Parathyroid adenoma (tissue), 2 donors: ENCODE measurements around the gene C2CD2.

Source experiments
- H2AFZ ChIP-seq: fragments of 300-600 bp; sonication (generic); one replicate; pipeline ENCODE4 v1.7.0; 2017; ENCODE audit warnings: antibody characterized with exemption, mild to moderate bottlenecking
- H3K27ac ChIP-seq: fragments of 300-600 bp; sonication (generic); one replicate; pipeline ENCODE4 v1.7.0; 2017
- H3K27me3 ChIP-seq: fragments of 300-600 bp; sonication (generic); one replicate; pipeline ENCODE4 v1.7.0; 2017; ENCODE audit warnings: low read length; ENCODE audit not compliant: control insufficient read depth, insufficient read depth
- H3K36me3 ChIP-seq: fragments of 300-600 bp; sonication (generic); one replicate; pipeline ENCODE4 v1.7.0; 2017; ENCODE audit warnings: low read length; ENCODE audit not compliant: control insufficient read depth, insufficient read depth
- H3K4me1 ChIP-seq: fragments of 300-600 bp; sonication (generic); one replicate; pipeline ENCODE4 v1.7.0; 2017; ENCODE audit warnings: control low read depth
- H3K4me2 ChIP-seq: fragments of 300-600 bp; sonication (generic); one replicate; pipeline ENCODE4 v1.7.0; 2017; ENCODE audit warnings: low read length
- H3K4me3 ChIP-seq: fragments of 300-600 bp; sonication (generic); one replicate; pipeline ENCODE4 v1.7.0; 2017; ENCODE audit warnings: low read depth, low read length
- H3K79me2 ChIP-seq: fragments of 300-600 bp; sonication (generic); one replicate; pipeline ENCODE4 v1.7.0; 2017; ENCODE audit warnings: control low read depth
- H3K9ac ChIP-seq: fragments of 300-600 bp; sonication (generic); one replicate; pipeline ENCODE4 v1.7.0; 2017; ENCODE audit warnings: mild to moderate bottlenecking
- H3K9me3 ChIP-seq: fragments of 300-600 bp; sonication (generic); one replicate; pipeline ENCODE4 v1.7.0; 2017; ENCODE audit warnings: low read length; ENCODE audit not compliant: control insufficient read depth
- TF ChIP-seq, protein P1 (sequence below): fragments of 300-600 bp; sonication (generic); IDR thresholded peaks from one replicate; pipeline ENCODE4 v1.7.0; 2017; ENCODE audit warnings: antibody characterized with exemption, mild to moderate bottlenecking
- donor health status: primary hyperparathyroidism.

C2CD2 gene

GRCh38 chr21:41933313-41934079 is 20.3 kb downstream of the C2CD2 start:
- peak overlapping the region; percentile 40 for H2AFZ ChIP-seq
- H3K36me3 ChIP-seq, result no peaks in the 10 kb centered on the region
- TF ChIP-seq, protein P1, sequence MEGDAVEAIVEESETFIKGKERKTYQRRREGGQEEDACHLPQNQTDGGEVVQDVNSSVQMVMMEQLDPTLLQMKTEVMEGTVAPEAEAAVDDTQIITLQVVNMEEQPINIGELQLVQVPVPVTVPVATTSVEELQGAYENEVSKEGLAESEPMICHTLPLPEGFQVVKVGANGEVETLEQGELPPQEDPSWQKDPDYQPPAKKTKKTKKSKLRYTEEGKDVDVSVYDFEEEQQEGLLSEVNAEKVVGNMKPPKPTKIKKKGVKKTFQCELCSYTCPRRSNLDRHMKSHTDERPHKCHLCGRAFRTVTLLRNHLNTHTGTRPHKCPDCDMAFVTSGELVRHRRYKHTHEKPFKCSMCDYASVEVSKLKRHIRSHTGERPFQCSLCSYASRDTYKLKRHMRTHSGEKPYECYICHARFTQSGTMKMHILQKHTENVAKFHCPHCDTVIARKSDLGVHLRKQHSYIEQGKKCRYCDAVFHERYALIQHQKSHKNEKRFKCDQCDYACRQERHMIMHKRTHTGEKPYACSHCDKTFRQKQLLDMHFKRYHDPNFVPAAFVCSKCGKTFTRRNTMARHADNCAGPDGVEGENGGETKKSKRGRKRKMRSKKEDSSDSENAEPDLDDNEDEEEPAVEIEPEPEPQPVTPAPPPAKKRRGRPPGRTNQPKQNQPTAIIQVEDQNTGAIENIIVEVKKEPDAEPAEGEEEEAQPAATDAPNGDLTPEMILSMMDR, result no peak
- H3K27me3 ChIP-seq, result no peaks in the 10 kb centered on the region
- H3K27ac ChIP-seq, result peak overlapping the region; percentile 82
- no peaks in the 10 kb centered on the region for H3K9me3 ChIP-seq
- peak overlapping the region; percentile 52 for H3K4me2 ChIP-seq
- peak overlapping the region; percentile 8 for H3K4me3 ChIP-seq
- H3K9ac ChIP-seq, result no peak overlapping the region
- peaks cover 10% of the 10 kb centered on the region for H3K79me2 ChIP-seq
- H3K4me1 ChIP-seq, result peaks cover 6% of the 10 kb centered on the region

DNA sequence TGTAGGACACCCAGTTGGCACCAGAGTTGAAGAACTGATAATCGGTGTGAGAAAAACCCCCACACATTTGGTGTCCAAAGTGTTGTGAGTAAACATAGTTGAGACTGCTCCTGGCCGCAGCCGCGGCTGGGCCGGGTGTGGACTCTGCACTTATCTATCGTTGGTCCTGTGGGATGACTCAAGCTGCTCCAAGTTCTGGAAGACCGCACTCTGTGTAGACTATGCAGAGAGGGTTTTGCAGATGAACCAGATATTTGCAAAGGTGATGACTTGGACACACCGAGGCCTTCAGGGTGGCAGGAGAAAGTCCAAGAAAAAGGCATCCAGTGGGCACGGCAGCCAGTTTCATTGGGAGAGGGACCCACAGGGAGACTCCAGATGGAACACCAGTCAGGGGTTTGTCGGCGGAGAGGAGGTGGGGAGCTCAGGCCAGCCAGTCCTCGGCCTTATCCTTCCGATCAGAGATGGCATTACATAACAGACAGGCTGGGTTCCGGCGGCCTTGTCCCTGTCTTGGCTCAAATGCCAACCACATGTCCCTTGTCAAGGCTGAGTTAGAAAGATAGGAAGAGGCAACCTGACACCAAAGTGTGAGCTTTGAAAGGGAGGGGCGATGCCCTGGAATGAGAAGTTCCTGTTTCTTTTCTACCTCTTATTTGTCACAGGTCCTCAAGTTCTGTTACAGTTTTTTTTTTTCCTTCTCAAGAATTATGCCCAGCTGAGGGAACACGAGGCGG is 21.1 kb downstream of the C2CD2 start:
- Histone ChIP-seq H3K27ac (peak overlapping the region; percentile 82), H3K27me3 (no peaks in the 10 kb centered on the region), H3K4me2 (peak overlapping the region; percentile 52), H3K4me3 (peak overlapping the region; percentile 8), H3K4me1 (peaks cover 6% of the 10 kb centered on the region), H3K79me2 (peaks cover 10% of the 10 kb centered on the region), H3K9me3 (no peaks in the 10 kb centered on the region), H3K36me3 (no peaks in the 10 kb centered on the region), H3K9ac (no peak overlapping the region), H2AFZ (no peak overlapping the region)
- TF ChIP-seq, protein P1, result no peak

DNA sequence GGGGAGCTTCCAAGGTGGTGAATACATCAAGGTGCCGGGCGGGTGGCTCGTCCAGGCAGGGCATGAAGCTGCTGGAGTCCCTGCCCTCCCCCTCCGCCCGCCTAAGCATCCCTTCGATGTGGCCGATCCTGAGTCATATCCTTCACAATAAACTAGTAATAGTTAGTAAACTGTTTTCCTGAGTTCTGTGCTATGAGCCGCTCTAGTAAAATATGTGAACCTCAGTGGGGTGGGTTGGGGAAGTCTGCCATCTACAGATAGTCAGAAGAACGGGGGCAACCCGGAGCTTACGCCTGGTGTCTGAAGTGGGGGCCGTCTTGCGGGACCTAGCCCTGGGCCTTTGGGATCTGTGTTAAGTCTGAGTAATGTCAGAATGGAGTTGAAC is 21.6 kb downstream of the C2CD2 start:
- Histone ChIP-seq H3K4me1 (peaks cover 6% of the 10 kb centered on the region), H3K36me3 (no peaks in the 10 kb centered on the region), H3K4me2 (peak overlapping the region; percentile 47), H2AFZ (no peak overlapping the region), H3K4me3 (no peak overlapping the region), H3K27me3 (no peaks in the 10 kb centered on the region), H3K9me3 (no peaks in the 10 kb centered on the region), H3K27ac (peak overlapping the region; percentile 82), H3K79me2 (peaks cover 9% of the 10 kb centered on the region), H3K9ac (no peak overlapping the region)
- TF ChIP-seq, protein P1, result no peak

- H3K4me1 ChIP-seq, result peaks cover 9% of the 10 kb centered on the region
- H2AFZ ChIP-seq, result no peak overlapping the region
- H3K9ac ChIP-seq, result no peak overlapping the region
- H3K4me2 ChIP-seq, result no peak overlapping the region
- no peak overlapping the region for H3K4me3 ChIP-seq
- H3K36me3 ChIP-seq, result no peaks in the 10 kb centered on the region
- no peak overlapping the region for H3K27ac ChIP-seq
- H3K79me2 ChIP-seq, result peaks cover 7% of the 10 kb centered on the region
- H3K27me3 ChIP-seq, result no peaks in the 10 kb centered on the region
- TF ChIP-seq, protein P1, result no peak
- H3K9me3 ChIP-seq, result no peaks in the 10 kb centered on the region
Observed at GRCh38 chr21:41931041-41931451, 22.8 kb downstream of the C2CD2 start.
